Neural progenitor cell (in vitro differentiated cells): ENCODE results near the gene RNF26.

Source experiments
- CTCF ChIP-seq: fragments of 200-600 bp; sonication (generic); IDR thresholded peaks from 2 replicates; pipeline ENCODE4 v1.5.1; 2017; ENCODE audit warnings: antibody characterized with exemption, mild to moderate bottlenecking
- EZH2 ChIP-seq: fragments of 200-600 bp; sonication (generic); IDR thresholded peaks from 2 replicates; pipeline ENCODE4 v1.6.1; 2017; ENCODE audit warnings: antibody characterized with exemption, mild to moderate bottlenecking, moderate library complexity
- EZH2phosphoT487 ChIP-seq: fragments of 200-600 bp; sonication (generic); IDR thresholded peaks from 2 replicates; pipeline ENCODE4 v1.6.1; 2017; ENCODE audit warnings: antibody characterized with exemption

- TF ChIP-seq CTCF (no peak), EZH2 (no peak), EZH2phosphoT487 (peak; percentile 22)
Measured at GRCh38 chr11:119340335-119341221, 6.3 kb downstream of the RNF26 start, which contains the start of gene C1QTNF5.
